Panc1 (cell line): ENCODE measurements around the gene CDK19.

Experiments
- CTCF ChIP-seq: fragments of 450-650 bp; IDR thresholded peaks from 2 replicates; pipeline ENCODE4 v1.5.1; 2017; ENCODE audit warnings: mild to moderate bottlenecking
- REST ChIP-seq, 2 experiments: IDR thresholded peaks; 2 replicates each; pipeline ENCODE4 v1.6.1; 2011 to 2012; ENCODE audit warnings: low read depth in 2 of 2, control low read depth in 1 of 2, low read length in 1 of 2, mild to moderate bottlenecking in 1 of 2, moderate library complexity in 1 of 2; ENCODE audit not compliant: insufficient read depth in 1 of 2

- TF ChIP-seq REST (IDR thresholded peaks at IDR 0.05; ENCODE audit: insufficient read depth in 1 of 2, low read depth in 2 of 2, low read length in 1 of 2) (no peak), CTCF (no peak)
Measured at GRCh38 chr6:110672122-110672521, 143.1 kb downstream of the CDK19 start.
